ENCODE measurements around the gene LLCFC1. TPM values are rescaled to one million over a fixed set of nuclear protein-coding genes. Genes with fewer than 3 reads are reported as not detected.

The LLCFC1 gene
- total and polyA plus RNA-seq, 4 donors = not detected

GRCh38 chr7:142983825-142984224 lies 44.5 kb downstream of the LLCFC1 start:
- Histone ChIP-seq H3K4me3 (ENCODE audit: low read length in 2 of 2) (no peak overlapping the region), H3K9me3 (ENCODE audit: control insufficient read depth, low read length) (no peaks in the 10 kb centered on the region), H3K36me3 (ENCODE audit: control insufficient read depth in 1 of 2, insufficient read depth in 2 of 2, low read length in 1 of 2) (no peaks in the 10 kb centered on the region), H3K4me1 (ENCODE audit: control insufficient read depth in 1 of 2, insufficient read depth in 2 of 2, low read length in 2 of 2) (no peaks in the 10 kb centered on the region), H3K27me3 (ENCODE audit: control insufficient read depth in 1 of 2, insufficient read depth in 2 of 2, low read length in 1 of 2) (no peaks in the 10 kb centered on the region), H3K27ac (ENCODE audit: low read depth in 1 of 2, low read length in 2 of 2) (no peak overlapping the region)
- intact Hi-C loops (cut with DNase I) = no loop called here
- 85 to 88% methylated on average over 1 of the region's 1 CpG for WGBS, 2 donors
- ATAC-seq (ENCODE audit: low FRiP score) (peak; percentile 36), DNase-seq (no peak)

GRCh38 chr7:142984297-142984696 lies 45.0 kb downstream of the LLCFC1 start:
- H3K4me1 ChIP-seq (ENCODE audit: control insufficient read depth in 1 of 2, insufficient read depth in 2 of 2, low read length in 2 of 2) = no peaks in the 10 kb centered on the region
- H3K27ac ChIP-seq (ENCODE audit: low read depth in 1 of 2, low read length in 2 of 2) = no peak overlapping the region
- WGBS, 2 donors = 94 to 100% methylated on average over 1 of the region's 1 CpG
- DNase-seq = no peak
- H3K27me3 ChIP-seq (ENCODE audit: control insufficient read depth in 1 of 2, insufficient read depth in 2 of 2, low read length in 1 of 2) = no peaks in the 10 kb centered on the region
- no peak overlapping the region for H3K4me3 ChIP-seq (ENCODE audit: low read length in 2 of 2)
- H3K9me3 ChIP-seq (ENCODE audit: control insufficient read depth, low read length) = no peaks in the 10 kb centered on the region
- H3K36me3 ChIP-seq (ENCODE audit: control insufficient read depth in 1 of 2, insufficient read depth in 2 of 2, low read length in 1 of 2) = no peaks in the 10 kb centered on the region
- intact Hi-C loops (cut with DNase I) = no loop called here
- ATAC-seq (ENCODE audit: low FRiP score) = no peak

Other genes starting within 250 kb of the LLCFC1 start
- 1 to 10 TPM; 5.6 to 6.3 TPM for gene PRSS1, start 190.0 kb upstream of the LLCFC1 start, total RNA-seq
- 10 to 100 TPM in 1 of 2 donors, 1 to 10 TPM in 1; 8.7 to 19.9 TPM for gene PRSS1, start 190.0 kb upstream of the LLCFC1 start, polyA plus RNA-seq
- gene PRSS2, start 168.5 kb upstream of the LLCFC1 start, total RNA-seq = 10 to 100 TPM in 1 of 2 donors, 1 to 10 TPM in 1; 9.3 to 12.0 TPM
- 10 to 100 TPM; 19.1 to 24.4 TPM for gene PRSS2, start 168.5 kb upstream of the LLCFC1 start, polyA plus RNA-seq
- gene EPHB6, start 84.4 kb upstream of the LLCFC1 start, total RNA-seq = 10 to 100 TPM; 11.6 to 17.7 TPM
- gene EPHB6, start 84.4 kb upstream of the LLCFC1 start, polyA plus RNA-seq = 100 to 1,000 TPM in 1 of 2 donors, 10 to 100 TPM in 1; 12.1 to 125 TPM
- gene TRPV6, start 53.7 kb upstream of the LLCFC1 start, total RNA-seq = under 1 TPM in 1 of 2 donors, not detected in 1; 0.33 TPM
- gene TRPV6, start 53.7 kb upstream of the LLCFC1 start, polyA plus RNA-seq = under 1 TPM; 0.50 to 0.69 TPM
- not detected for gene TRPV5, start 5.7 kb upstream of the LLCFC1 start, total RNA-seq
- not detected for gene TRPV5, start 5.7 kb upstream of the LLCFC1 start, polyA plus RNA-seq
- 1 to 10 TPM in 1 of 2 donors, under 1 TPM in 1; 0.49 to 1.4 TPM for gene KEL, start 22.9 kb downstream of the LLCFC1 start, total RNA-seq
- under 1 TPM in 1 of 2 donors, not detected in 1; 0.15 TPM for gene KEL, start 22.9 kb downstream of the LLCFC1 start, polyA plus RNA-seq
- under 1 TPM in 1 of 2 donors, not detected in 1; 0.48 TPM for gene OR9A2, start 87.6 kb downstream of the LLCFC1 start, total RNA-seq
- gene OR9A2, start 87.6 kb downstream of the LLCFC1 start, polyA plus RNA-seq = not detected
- not detected for gene OR6V1, start 112.9 kb downstream of the LLCFC1 start, total RNA-seq
- not detected for gene OR6V1, start 112.9 kb downstream of the LLCFC1 start, polyA plus RNA-seq
- not detected for gene PIP, start 192.6 kb downstream of the LLCFC1 start, total RNA-seq
- not detected for gene PIP, start 192.6 kb downstream of the LLCFC1 start, polyA plus RNA-seq
- not detected for gene TAS2R39, start 243.9 kb downstream of the LLCFC1 start, total RNA-seq
- gene TAS2R39, start 243.9 kb downstream of the LLCFC1 start, polyA plus RNA-seq = not detected